Measurements from ENCODE around the gene SLC30A3. TPM values are rescaled to one million over a fixed set of nuclear protein-coding genes. Genes with fewer than 3 reads are reported as not detected.
A peak's percentile ranks its signal among the peaks of the same experiment; 100 is the strongest.

The SLC30A3 gene
- polyA plus RNA-seq, 1 donor from 2014 or later: not detected

DNA sequence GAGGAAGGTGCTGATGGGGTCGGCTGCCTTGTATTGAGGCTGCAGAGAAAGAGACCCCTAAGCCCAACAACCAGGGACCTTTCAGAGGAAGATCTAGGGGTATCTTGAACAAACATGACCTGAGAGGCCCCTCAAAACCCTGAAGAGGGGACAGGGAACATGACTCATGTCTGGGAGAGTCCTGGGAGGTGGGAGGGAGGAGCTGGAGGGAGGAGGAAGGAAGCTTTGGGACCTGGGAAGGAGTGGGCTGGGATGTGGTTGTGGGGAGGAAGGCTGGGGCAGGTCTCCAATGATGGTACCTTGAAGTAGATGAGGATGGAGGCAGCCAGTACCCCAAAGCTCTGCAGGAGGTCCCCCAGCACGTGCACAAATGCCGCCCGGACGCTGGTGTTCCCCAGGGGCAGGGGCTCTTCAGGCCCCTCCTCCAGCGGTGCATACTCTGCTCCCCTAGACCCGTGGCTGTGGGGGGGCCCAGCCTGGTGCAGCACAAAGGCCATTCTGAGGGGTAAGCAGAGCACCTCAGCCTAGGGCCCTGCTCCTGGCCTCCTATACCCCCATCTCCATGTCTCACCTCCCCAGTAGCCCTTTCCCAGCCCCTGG lies 5.9 kb downstream of the SLC30A3 start:
- peaks cover 1% of the 10 kb centered on the region for H3K36me3 Mint-ChIP-seq
- peaks cover 0 to 2% (median 0%) of the 10 kb centered on the region in 3 donors for H3K9me3 Mint-ChIP-seq
- H3K27ac Mint-ChIP-seq: no peak overlapping the region
- no peak overlapping the region for H3K4me3 Mint-ChIP-seq
- H3K4me1 Mint-ChIP-seq: peaks cover 0 to 8% (median 3%) of the 10 kb centered on the region in 3 donors
- peaks cover 40% of the 10 kb centered on the region for H3K27me3 Mint-ChIP-seq

- Mint-ChIP-seq H3K9me3 (no peaks in the 10 kb centered on the region), H3K36me3 (peaks cover 1% of the 10 kb centered on the region), H3K27me3 (peaks cover 42% of the 10 kb centered on the region), H3K4me3 (no peak overlapping the region), H3K4me1 (peaks cover 0 to 6% (median 0%) of the 10 kb centered on the region in 3 donors), H3K27ac (no peak overlapping the region)
Observed at GRCh38 chr2:27255660-27256059, 7.2 kb downstream of the SLC30A3 start.

DNA sequence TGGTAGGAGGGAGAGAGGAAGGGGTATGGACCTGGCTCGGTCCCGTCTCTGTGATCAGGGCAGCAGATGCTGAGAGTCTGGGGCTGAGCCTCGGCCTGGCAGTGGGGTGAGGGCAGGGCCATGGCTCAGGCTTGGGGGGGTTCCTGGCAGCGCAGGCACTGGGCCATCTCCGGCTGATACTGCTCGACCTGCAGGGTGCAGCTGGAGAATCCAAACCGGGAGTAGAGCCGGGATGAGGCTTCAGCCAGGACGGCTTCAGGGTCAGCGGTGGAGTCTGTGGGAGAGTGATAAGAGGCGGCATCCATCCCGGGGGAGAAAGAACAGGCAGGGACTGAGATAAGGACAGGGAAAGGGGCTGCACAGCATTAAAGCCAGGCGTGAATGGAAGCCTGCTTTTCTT lies 7.7 kb downstream of the SLC30A3 start:
- no peak overlapping the region for H3K4me3 Mint-ChIP-seq
- no peak overlapping the region for H3K27ac Mint-ChIP-seq
- peaks cover 1% of the 10 kb centered on the region for H3K36me3 Mint-ChIP-seq
- peaks cover 0 to 6% (median 0%) of the 10 kb centered on the region in 3 donors for H3K4me1 Mint-ChIP-seq
- peaks cover 42% of the 10 kb centered on the region for H3K27me3 Mint-ChIP-seq
- no peaks in the 10 kb centered on the region for H3K9me3 Mint-ChIP-seq

GRCh38 chr2:27251766-27252165 lies 11.1 kb downstream of the SLC30A3 start:
- H3K36me3 Mint-ChIP-seq: no peaks in the 10 kb centered on the region
- H3K27me3 Mint-ChIP-seq: peaks cover 26% of the 10 kb centered on the region
- H3K9me3 Mint-ChIP-seq: no peaks in the 10 kb centered on the region
- H3K4me1 Mint-ChIP-seq: peaks cover 0 to 6% (median 0%) of the 10 kb centered on the region in 3 donors
- no peak overlapping the region for H3K4me3 Mint-ChIP-seq
- H3K27ac Mint-ChIP-seq: no peak overlapping the region

DNA sequence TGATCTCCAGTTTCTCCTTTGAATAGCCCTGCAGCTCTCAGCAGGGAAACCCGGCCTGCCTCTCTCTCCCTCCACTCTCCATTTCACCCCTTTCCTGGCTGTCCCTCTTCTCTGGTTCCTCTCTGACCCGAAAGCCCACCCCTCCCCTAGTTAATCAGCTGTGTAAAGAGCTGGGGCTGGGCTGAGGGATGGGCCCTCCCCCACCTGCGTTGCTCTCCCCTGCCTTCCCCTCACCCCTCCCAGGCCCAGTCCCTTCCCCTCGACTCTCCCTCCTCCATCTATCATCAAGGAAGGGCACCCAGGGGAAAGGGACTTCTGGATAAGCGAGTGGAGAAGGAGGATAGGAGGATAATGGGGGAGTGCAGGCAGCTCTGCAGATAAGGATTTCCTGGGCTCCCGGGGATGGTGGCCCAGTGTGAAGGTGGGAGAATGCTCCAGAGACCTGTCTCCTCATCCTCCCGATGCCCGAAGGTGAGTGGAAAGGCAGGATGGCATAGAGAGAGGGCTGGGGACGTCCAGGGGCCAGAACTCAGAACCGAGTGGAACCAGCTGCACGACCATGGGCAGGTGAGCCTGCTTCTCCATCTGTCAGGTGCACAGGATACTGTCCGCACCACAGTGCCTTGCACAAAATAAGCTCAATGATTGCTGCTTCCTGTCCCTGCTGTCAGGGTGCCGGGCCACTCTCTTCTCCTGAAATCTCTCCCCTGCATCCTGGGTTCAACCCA lies 12.0 kb downstream of the SLC30A3 start:
- Mint-ChIP-seq H3K4me3 (peak overlapping the region in 1 of 4 donors; percentile 10), H3K27me3 (peaks cover 22% of the 10 kb centered on the region), H3K9me3 (no peaks in the 10 kb centered on the region), H3K27ac (no peak overlapping the region), H3K36me3 (no peaks in the 10 kb centered on the region), H3K4me1 (peaks cover 0 to 6% (median 0%) of the 10 kb centered on the region in 3 donors)

DNA sequence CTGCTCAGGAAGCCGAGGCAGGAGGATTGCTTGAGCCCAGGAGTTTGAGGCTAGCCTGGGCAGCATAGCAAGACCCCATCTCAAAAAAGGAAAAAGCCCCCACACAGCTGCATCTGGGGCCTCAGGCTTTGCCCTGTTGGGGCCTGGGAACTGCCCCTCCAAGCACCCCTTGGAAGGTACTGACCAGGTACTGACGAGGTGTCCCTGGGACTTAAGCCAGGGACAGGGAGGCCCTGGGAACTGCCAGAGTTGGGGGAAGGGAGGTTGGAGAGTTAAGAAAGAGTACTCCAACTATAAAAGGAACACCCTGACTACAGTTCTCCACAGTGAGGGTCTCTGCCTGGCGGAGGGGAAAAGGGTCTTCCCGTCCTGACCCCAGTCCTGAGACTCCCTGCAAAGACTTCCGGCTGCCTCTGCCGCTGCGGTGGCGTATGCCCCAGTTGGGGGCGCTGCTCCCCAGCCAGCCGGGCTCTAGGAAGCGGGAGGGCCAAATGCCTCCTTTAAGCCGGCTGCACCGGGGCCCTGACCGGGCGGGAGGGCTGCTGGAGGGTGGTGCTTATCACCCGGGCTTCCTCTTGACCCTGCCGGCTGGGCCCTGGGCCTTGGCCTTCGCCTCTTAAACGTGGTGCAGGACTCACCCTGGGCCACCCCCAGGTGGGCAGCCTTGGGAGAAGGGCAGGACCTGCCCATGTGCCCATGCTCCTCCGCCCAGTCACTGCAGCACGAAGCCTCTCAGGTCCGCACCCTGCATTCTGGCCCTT lies 12.8 kb downstream of the SLC30A3 start:
- Mint-ChIP-seq H3K27me3 (peaks cover 18% of the 10 kb centered on the region), H3K4me1 (peaks cover 0 to 6% (median 0%) of the 10 kb centered on the region in 3 donors), H3K4me3 (no peak overlapping the region), H3K9me3 (no peaks in the 10 kb centered on the region), H3K27ac (no peak overlapping the region), H3K36me3 (no peaks in the 10 kb centered on the region)

DNA sequence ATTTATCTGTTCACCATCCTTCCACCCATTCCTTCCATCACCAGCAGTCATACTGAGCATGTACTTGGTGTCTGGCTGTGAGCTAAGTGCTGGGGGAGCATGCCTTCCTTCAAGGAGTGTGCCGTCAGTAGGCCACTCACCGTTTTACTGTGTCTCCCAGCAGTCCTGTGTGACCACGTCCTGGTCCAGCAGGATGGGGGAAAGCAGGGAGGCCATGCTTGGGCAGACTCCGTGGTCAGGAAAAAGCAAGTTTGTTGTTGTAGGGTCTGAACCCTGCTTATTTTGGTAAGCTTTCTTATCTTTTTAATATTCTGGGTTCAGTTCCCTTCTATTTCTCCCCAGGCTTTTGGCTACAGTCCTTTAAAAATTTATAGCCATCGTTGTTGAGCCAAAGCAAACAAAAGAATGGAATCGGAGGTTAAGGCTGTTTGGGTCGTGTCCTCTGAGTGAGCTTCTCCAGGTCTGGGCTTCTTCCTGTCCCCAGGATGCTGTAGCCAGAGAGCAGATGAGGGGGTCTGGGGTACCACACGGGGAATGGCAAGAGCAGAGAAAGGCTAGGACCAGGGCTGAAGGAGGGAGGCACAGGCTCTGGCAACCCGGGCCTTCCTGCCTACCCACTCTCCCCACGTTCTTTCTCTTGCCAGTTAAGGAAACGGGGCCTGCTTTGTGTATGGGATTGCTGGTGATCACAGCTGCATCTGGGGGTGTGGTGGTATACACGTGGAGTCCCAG lies 13.5 kb downstream of the SLC30A3 start:
- Mint-ChIP-seq H3K4me1 (peaks cover 0 to 6% (median 0%) of the 10 kb centered on the region in 3 donors), H3K27ac (peak overlapping the region in 1 of 3 donors; percentile 23), H3K27me3 (peaks cover 15% of the 10 kb centered on the region), H3K4me3 (no peak overlapping the region), H3K9me3 (no peaks in the 10 kb centered on the region), H3K36me3 (no peaks in the 10 kb centered on the region)

- H3K4me1 Mint-ChIP-seq: peaks cover 0 to 6% (median 0%) of the 10 kb centered on the region in 3 donors
- no peaks in the 10 kb centered on the region for H3K9me3 Mint-ChIP-seq
- H3K27ac Mint-ChIP-seq: no peak overlapping the region
- peaks cover 15% of the 10 kb centered on the region for H3K27me3 Mint-ChIP-seq
- peaks cover 2% of the 10 kb centered on the region for H3K36me3 Mint-ChIP-seq
- H3K4me3 Mint-ChIP-seq: no peak overlapping the region
Observed at GRCh38 chr2:27247893-27248292, 15.0 kb downstream of the SLC30A3 start.

- H3K4me1 Mint-ChIP-seq: no peaks in the 10 kb centered on the region
- no peak overlapping the region for H3K27ac Mint-ChIP-seq
- H3K9me3 Mint-ChIP-seq: no peaks in the 10 kb centered on the region
- peaks cover 3% of the 10 kb centered on the region for H3K27me3 Mint-ChIP-seq
- no peak overlapping the region for H3K4me3 Mint-ChIP-seq
- peaks cover 2% of the 10 kb centered on the region for H3K36me3 Mint-ChIP-seq
Observed at GRCh38 chr2:27245626-27246025, 17.2 kb downstream of the SLC30A3 start.

- no peaks in the 10 kb centered on the region for H3K9me3 Mint-ChIP-seq
- H3K27ac Mint-ChIP-seq: no peak overlapping the region
- H3K27me3 Mint-ChIP-seq: no peaks in the 10 kb centered on the region
- no peaks in the 10 kb centered on the region for H3K4me1 Mint-ChIP-seq
- no peak overlapping the region for H3K4me3 Mint-ChIP-seq
- H3K36me3 Mint-ChIP-seq: peaks cover 4% of the 10 kb centered on the region
Observed at GRCh38 chr2:27245116-27245515, 17.7 kb downstream of the SLC30A3 start.

DNA sequence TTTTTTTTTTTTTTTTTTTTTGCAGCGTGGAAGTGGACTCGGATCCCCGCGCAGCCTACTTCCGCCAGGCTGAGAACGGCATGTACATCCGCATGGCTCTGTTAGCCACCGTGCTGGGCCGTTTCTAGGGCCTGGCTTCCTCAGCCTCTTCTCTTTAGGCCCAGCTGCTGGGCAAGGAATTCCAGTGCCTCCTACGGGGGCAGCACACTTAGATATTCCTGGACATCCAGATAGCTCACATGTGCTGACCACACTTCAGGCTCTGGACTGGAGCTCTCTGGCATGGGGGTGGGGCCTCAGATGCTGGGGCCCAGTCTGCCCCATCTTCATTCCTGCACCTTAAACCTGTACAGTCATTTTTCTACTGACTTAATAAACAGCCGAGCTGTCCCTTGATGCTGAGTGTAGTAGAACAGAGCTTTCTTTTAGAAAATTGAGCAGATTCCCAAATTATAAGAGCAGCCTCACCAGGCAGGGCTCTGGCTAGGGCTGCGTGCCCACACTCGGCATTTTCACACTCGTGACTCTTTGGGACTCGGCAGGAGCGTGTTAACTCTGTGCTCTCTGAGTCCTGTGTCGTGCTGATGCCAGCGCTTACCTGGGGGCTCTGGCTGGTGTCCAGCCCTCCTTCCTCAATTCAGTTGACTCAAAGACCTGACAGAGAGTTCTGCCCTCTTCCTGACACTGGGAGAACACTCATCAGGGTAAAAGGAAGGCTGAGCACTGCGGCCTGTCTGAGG lies 19.3 kb downstream of the SLC30A3 start:
- H3K4me3 Mint-ChIP-seq: no peak overlapping the region
- H3K4me1 Mint-ChIP-seq: no peaks in the 10 kb centered on the region
- H3K27ac Mint-ChIP-seq: no peak overlapping the region
- peaks cover 4% of the 10 kb centered on the region for H3K36me3 Mint-ChIP-seq
- H3K27me3 Mint-ChIP-seq: no peaks in the 10 kb centered on the region
- H3K9me3 Mint-ChIP-seq: no peaks in the 10 kb centered on the region

- H3K27me3 Mint-ChIP-seq: no peaks in the 10 kb centered on the region
- H3K9me3 Mint-ChIP-seq: no peaks in the 10 kb centered on the region
- H3K4me1 Mint-ChIP-seq: peaks cover 0 to under 1% (median 0%) of the 10 kb centered on the region in 3 donors
- H3K27ac Mint-ChIP-seq: no peak overlapping the region
- H3K36me3 Mint-ChIP-seq: peaks cover 4% of the 10 kb centered on the region
- H3K4me3 Mint-ChIP-seq: no peak overlapping the region
Observed at GRCh38 chr2:27242614-27242951, 20.3 kb downstream of the SLC30A3 start.

DNA sequence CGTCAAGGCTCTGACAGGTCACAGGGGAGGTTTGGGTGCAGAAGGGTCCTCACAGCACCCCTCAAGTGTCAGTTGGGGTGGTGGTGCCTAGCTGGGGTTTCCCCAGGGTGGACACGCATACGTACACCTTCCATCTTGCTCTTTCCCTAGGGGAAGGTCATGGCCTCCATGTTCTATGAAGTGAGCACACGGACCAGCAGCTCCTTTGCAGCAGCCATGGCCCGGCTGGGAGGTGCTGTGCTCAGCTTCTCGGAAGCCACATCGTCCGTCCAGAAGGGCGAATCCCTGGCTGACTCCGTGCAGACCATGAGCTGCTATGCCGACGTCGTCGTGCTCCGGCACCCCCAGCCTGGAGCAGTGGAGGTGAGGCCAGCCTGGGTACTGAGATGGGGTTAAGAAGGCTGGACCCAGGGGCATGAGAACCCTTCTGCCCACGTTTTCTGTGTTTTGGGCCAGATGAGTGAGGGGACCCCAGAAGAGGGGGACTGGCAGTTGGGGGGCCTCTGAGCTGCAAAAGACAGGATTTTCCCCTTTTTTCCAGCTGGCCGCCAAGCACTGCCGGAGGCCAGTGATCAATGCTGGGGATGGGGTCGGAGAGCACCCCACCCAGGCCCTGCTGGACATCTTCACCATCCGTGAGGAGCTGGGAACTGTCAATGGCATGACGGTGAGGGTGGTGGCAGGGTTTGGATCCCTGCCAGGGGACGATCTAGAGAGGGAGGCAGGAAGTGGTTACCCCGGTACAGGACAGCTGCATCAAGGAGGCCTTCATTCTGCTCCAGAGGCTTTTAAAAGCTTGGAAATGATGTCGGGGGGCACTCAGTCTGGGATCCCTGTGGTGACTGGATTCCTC lies 20.9 kb downstream of the SLC30A3 start:
- no peaks in the 10 kb centered on the region for H3K27me3 Mint-ChIP-seq
- peaks cover 0 to 2% (median 0%) of the 10 kb centered on the region in 3 donors for H3K4me1 Mint-ChIP-seq

GRCh38 chr2:27240406-27240805 lies 22.4 kb downstream of the SLC30A3 start:
- no peaks in the 10 kb centered on the region for H3K9me3 Mint-ChIP-seq
- peaks cover 0 to 2% (median 0%) of the 10 kb centered on the region in 3 donors for H3K4me1 Mint-ChIP-seq
- H3K27me3 Mint-ChIP-seq: no peaks in the 10 kb centered on the region
- H3K27ac Mint-ChIP-seq: no peak overlapping the region
- H3K36me3 Mint-ChIP-seq: peaks cover 4% of the 10 kb centered on the region
- H3K4me3 Mint-ChIP-seq: no peak overlapping the region

More for the DNA sequence above, 20.9 kb downstream of the SLC30A3 start:
- H3K9me3 Mint-ChIP-seq: no peaks in the 10 kb centered on the region
- no peak overlapping the region for H3K4me3 Mint-ChIP-seq
- peaks cover 4% of the 10 kb centered on the region for H3K36me3 Mint-ChIP-seq
- no peak overlapping the region for H3K27ac Mint-ChIP-seq

Measured in IgD-negative memory B cell (primary cell).